AG10803 (cell line): ENCODE results near the gene SIKE1.

Experiments used
- DNase-seq: peaks from one replicate; pipeline ENCODE4 v3.0.0; 2010; ENCODE audit warnings: low read depth
- H3K4me3 ChIP-seq: 2 replicates; pipeline ENCODE4 v1.5.1; 2011; ENCODE audit warnings: mild to moderate bottlenecking, low read length, control low read depth
- CTCF ChIP-seq: conservative IDR thresholded peaks from 2 replicates; pipeline ENCODE4 v1.5.1; 2011; ENCODE audit warnings: mild to moderate bottlenecking, low read length, control low read depth, inconsistent platforms

SIKE1 gene

GRCh38 chr1:114737314-114737849 is 43.1 kb downstream of the SIKE1 start:
- TF ChIP-seq CTCF = no peak
- no peak overlapping the region for H3K4me3 ChIP-seq
- no peak for DNase-seq

- no peak for DNase-seq
- no peak overlapping the region for H3K4me3 ChIP-seq
- TF ChIP-seq CTCF = no peak
Measured at GRCh38 chr1:114735479-114735878, 45.0 kb downstream of the SIKE1 start.

- no peak for TF ChIP-seq CTCF
- no peak overlapping the region for H3K4me3 ChIP-seq
- no peak for DNase-seq
Measured at GRCh38 chr1:114729782-114730181, 50.7 kb downstream of the SIKE1 start.

- no peak for DNase-seq
- TF ChIP-seq CTCF = no peak
- H3K4me3 ChIP-seq = no peak overlapping the region
Measured at GRCh38 chr1:114728553-114728952, 51.9 kb downstream of the SIKE1 start.

GRCh38 chr1:114725230-114725629 is 55.3 kb downstream of the SIKE1 start:
- no peak overlapping the region for H3K4me3 ChIP-seq
- no peak for DNase-seq
- no peak for TF ChIP-seq CTCF

- no peak for DNase-seq
- no peak for TF ChIP-seq CTCF
- no peak overlapping the region for H3K4me3 ChIP-seq
Measured at GRCh38 chr1:114723915-114724314, 56.6 kb downstream of the SIKE1 start.

- no peak overlapping the region for H3K4me3 ChIP-seq
- no peak for TF ChIP-seq CTCF
- no peak for DNase-seq
Measured at GRCh38 chr1:114723457-114723856, 57.0 kb downstream of the SIKE1 start.
